OCI-LY3 (cell line): Measurements from ENCODE around the gene CCDC9B.

ENCODE experiments used
- EZH2phosphoT487 ChIP-seq: fragments of 200-600 bp; shearing (Covaris generic); IDR thresholded peaks from 2 replicates; pipeline ENCODE4 v1.6.1; 2018; ENCODE audit warnings: antibody characterized with exemption, mixed run types, low read depth
- TF ChIP-seq, protein P1 (sequence below): fragments of 200-600, 300-600 bp; sonication (generic); IDR thresholded peaks from 2 replicates; pipeline ENCODE4 v1.5.1; 2014; ENCODE audit warnings: antibody characterized with exemption, low read length, low read depth

DNA sequence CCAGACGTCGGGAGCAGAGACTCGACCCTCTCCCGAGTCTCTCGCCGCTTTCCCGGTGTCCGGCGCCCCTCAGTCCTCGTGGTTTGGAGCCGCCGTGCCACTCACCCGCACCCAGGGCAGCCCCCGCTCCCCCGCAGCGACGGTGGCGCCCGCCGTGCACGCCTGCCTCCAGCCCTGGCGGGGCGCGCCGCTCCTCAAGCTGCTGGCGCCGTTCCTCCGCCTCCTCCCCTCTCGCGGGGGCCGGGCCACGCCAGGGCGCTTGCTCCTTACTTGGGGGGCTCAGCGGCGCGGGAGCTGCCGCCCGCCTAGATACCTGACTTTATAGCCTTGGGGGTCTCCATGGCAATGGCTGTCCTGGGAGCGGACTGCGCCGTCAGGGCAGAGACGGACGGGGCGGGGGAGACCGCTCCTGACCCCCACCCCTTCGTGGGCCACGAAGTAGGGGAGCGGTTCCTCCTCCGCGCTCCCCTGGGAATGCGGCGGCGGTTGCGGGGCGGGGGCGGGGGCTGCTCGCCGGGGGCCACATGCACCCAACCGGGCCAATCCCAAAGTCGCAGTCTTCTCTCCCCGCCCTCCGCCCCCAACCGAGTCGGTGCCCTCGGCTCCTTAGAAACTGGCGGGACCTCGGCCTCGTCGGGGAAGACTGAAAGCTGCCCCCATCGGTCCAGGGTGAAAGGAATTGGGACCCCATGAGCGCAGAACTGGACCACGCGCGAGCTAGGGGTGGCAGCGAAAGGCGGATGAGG lies 57.7 kb downstream of the CCDC9B start, which contains the start of gene ANKRD63:
- TF ChIP-seq, protein P1, sequence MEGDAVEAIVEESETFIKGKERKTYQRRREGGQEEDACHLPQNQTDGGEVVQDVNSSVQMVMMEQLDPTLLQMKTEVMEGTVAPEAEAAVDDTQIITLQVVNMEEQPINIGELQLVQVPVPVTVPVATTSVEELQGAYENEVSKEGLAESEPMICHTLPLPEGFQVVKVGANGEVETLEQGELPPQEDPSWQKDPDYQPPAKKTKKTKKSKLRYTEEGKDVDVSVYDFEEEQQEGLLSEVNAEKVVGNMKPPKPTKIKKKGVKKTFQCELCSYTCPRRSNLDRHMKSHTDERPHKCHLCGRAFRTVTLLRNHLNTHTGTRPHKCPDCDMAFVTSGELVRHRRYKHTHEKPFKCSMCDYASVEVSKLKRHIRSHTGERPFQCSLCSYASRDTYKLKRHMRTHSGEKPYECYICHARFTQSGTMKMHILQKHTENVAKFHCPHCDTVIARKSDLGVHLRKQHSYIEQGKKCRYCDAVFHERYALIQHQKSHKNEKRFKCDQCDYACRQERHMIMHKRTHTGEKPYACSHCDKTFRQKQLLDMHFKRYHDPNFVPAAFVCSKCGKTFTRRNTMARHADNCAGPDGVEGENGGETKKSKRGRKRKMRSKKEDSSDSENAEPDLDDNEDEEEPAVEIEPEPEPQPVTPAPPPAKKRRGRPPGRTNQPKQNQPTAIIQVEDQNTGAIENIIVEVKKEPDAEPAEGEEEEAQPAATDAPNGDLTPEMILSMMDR = no peak
- TF ChIP-seq EZH2phosphoT487 = no peak
